Measurements from ENCODE around the gene IL21R. TPM values are rescaled to one million over a fixed set of nuclear protein-coding genes. Genes with fewer than 3 reads are reported as not detected.
A peak's percentile ranks its signal among the peaks of the same experiment; 100 is the strongest.

IL21R gene
- total RNA-seq, 1 donor from 2014 or later, result 0.52 TPM

GRCh38 chr16:27468941-27469531, 67.1 kb downstream of the IL21R start:
- Histone ChIP-seq H3K27ac (ENCODE audit: low read depth, low read length) (no peak overlapping the region), H3K27me3 (ENCODE audit: control insufficient read depth in 3 of 3, insufficient read depth in 3 of 3, low read length in 3 of 3) (no peaks in the 10 kb centered on the region), H3K9me3 (ENCODE audit: control insufficient read depth in 3 of 3, low read length in 3 of 3) (no peaks in the 10 kb centered on the region), H3K4me1 (ENCODE audit: control insufficient read depth in 3 of 3, insufficient read depth in 3 of 3, low read length in 3 of 3) (peaks cover 9 to 13% (median 10%) of the 10 kb centered on the region in 3 donors), H3K9ac (ENCODE audit: low read depth in 1 of 3, low read length in 3 of 3) (no peak overlapping the region), H3K36me3 (ENCODE audit: control insufficient read depth in 3 of 3, insufficient read depth in 3 of 3, low read length in 3 of 3) (peaks cover 80 to 97% (median 96%) of the 10 kb centered on the region in 3 donors), H3K4me3 (ENCODE audit: low read length in 3 of 3) (no peak overlapping the region)

DNA sequence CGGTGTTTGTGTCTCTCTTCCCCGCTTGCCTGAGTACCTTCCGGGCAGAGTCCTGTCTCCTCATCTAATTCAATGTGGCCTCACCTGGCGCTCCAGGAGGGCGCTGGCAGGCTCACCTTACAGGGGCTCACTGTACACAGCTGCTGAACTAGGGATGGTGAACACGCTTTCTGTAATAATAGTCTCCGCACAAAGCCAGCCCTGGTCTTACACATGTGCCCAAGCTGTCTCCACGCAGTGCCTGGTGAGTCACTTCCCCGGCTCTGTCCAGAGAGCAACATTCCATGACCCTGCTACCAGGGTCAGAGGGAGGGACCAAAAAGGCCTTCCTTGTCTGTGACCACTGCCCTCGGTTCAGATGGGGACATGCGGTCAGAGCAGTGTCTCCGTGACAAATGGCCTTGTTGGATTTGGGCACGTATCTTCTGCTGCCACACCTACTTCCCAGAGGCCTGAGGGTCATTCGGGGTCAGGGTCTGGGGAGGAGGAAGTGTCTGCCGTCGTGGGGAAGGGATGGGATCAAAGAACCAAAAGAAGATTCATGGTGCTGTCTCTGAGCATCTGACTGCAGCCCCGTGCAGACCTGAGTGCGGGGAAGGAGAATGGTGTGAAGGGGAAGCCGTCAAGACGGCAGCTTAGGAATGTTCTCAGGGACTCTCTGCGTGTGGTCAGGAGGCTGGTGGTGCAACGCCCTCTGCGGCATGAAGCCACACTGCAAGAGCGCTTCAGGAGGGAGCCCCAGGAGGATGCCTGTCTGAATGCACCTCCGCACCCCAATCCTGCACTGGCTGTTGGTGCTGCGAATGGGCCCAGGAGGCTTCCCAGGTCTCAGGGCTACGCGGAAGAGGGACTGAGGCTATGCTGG, 68.8 kb downstream of the IL21R start:
- Histone ChIP-seq H3K27me3 (ENCODE audit: control insufficient read depth in 3 of 3, insufficient read depth in 3 of 3, low read length in 3 of 3) (no peaks in the 10 kb centered on the region), H3K4me3 (ENCODE audit: low read length in 3 of 3) (no peak overlapping the region), H3K36me3 (ENCODE audit: control insufficient read depth in 3 of 3, insufficient read depth in 3 of 3, low read length in 3 of 3) (peaks cover 78 to 98% (median 96%) of the 10 kb centered on the region in 3 donors), H3K9me3 (ENCODE audit: control insufficient read depth in 3 of 3, low read length in 3 of 3) (no peaks in the 10 kb centered on the region), H3K27ac (ENCODE audit: low read depth, low read length) (peak overlapping the region; percentile 4), H3K9ac (ENCODE audit: low read depth in 1 of 3, low read length in 3 of 3) (peak overlapping the region in 1 of 3 donors; percentile 45), H3K4me1 (ENCODE audit: control insufficient read depth in 3 of 3, insufficient read depth in 3 of 3, low read length in 3 of 3) (peaks cover 9 to 13% (median 10%) of the 10 kb centered on the region in 3 donors)

DNA sequence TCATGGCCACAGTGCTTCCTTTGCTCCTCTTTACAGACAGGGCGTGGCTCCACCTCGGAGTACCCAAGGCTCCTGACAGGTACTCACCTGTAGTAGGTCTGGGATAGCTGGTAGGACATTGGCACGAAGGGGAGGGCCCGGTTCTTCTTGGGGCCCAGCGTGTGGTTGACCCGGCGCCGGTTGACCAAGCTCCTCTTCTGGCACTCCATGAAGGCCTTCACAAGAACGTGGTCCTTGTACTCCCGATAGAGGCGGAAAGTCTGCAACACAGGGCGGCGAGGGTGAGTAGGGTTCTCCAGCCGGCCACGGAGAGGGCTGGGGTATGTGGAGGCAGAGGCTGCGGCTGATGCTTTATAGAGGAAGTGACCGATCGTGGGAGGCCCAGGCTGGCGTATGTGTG, 69.7 kb downstream of the IL21R start:
- Histone ChIP-seq H3K4me3 (ENCODE audit: low read length in 3 of 3) (no peak overlapping the region), H3K27ac (ENCODE audit: low read depth, low read length) (no peak overlapping the region), H3K36me3 (ENCODE audit: control insufficient read depth in 3 of 3, insufficient read depth in 3 of 3, low read length in 3 of 3) (peaks cover 84 to 99% (median 96%) of the 10 kb centered on the region in 3 donors), H3K4me1 (ENCODE audit: control insufficient read depth in 3 of 3, insufficient read depth in 3 of 3, low read length in 3 of 3) (peaks cover 9 to 13% (median 10%) of the 10 kb centered on the region in 3 donors), H3K9ac (ENCODE audit: low read depth in 1 of 3, low read length in 3 of 3) (no peak overlapping the region), H3K9me3 (ENCODE audit: control insufficient read depth in 3 of 3, low read length in 3 of 3) (no peaks in the 10 kb centered on the region), H3K27me3 (ENCODE audit: control insufficient read depth in 3 of 3, insufficient read depth in 3 of 3, low read length in 3 of 3) (no peaks in the 10 kb centered on the region)

GRCh38 chr16:27472091-27473020, 70.4 kb downstream of the IL21R start:
- Histone ChIP-seq H3K27me3 (ENCODE audit: control insufficient read depth in 3 of 3, insufficient read depth in 3 of 3, low read length in 3 of 3) (no peaks in the 10 kb centered on the region), H3K27ac (ENCODE audit: low read depth, low read length) (no peak overlapping the region), H3K4me3 (ENCODE audit: low read length in 3 of 3) (no peak overlapping the region), H3K9me3 (ENCODE audit: control insufficient read depth in 3 of 3, low read length in 3 of 3) (no peaks in the 10 kb centered on the region), H3K9ac (ENCODE audit: low read depth in 1 of 3, low read length in 3 of 3) (peak overlapping the region in 1 of 3 donors; percentile 11), H3K4me1 (ENCODE audit: control insufficient read depth in 3 of 3, insufficient read depth in 3 of 3, low read length in 3 of 3) (peaks cover 9 to 13% (median 10%) of the 10 kb centered on the region in 3 donors), H3K36me3 (ENCODE audit: control insufficient read depth in 3 of 3, insufficient read depth in 3 of 3, low read length in 3 of 3) (peaks cover 83 to 97% (median 95%) of the 10 kb centered on the region in 3 donors)

GRCh38 chr16:27473101-27473900, 71.3 kb downstream of the IL21R start:
- peaks cover 87 to 97% (median 90%) of the 10 kb centered on the region in 3 donors for H3K36me3 ChIP-seq (ENCODE audit: control insufficient read depth in 3 of 3, insufficient read depth in 3 of 3, low read length in 3 of 3)

GRCh38 chr16:27474041-27474440, 72.1 kb downstream of the IL21R start:
- Histone ChIP-seq H3K9ac (ENCODE audit: low read depth in 1 of 3, low read length in 3 of 3) (no peak overlapping the region), H3K36me3 (ENCODE audit: control insufficient read depth in 3 of 3, insufficient read depth in 3 of 3, low read length in 3 of 3) (peaks cover 86 to 92% (median 91%) of the 10 kb centered on the region in 3 donors), H3K4me1 (ENCODE audit: control insufficient read depth in 3 of 3, insufficient read depth in 3 of 3, low read length in 3 of 3) (peaks cover 9 to 13% (median 10%) of the 10 kb centered on the region in 3 donors), H3K4me3 (ENCODE audit: low read length in 3 of 3) (no peak overlapping the region), H3K27me3 (ENCODE audit: control insufficient read depth in 3 of 3, insufficient read depth in 3 of 3, low read length in 3 of 3) (no peaks in the 10 kb centered on the region), H3K9me3 (ENCODE audit: control insufficient read depth in 3 of 3, low read length in 3 of 3) (no peaks in the 10 kb centered on the region), H3K27ac (ENCODE audit: low read depth, low read length) (no peak overlapping the region)

More at GRCh38 chr16:27473101-27473900, 71.3 kb downstream of the IL21R start:
- no peak overlapping the region for H3K4me3 ChIP-seq (ENCODE audit: low read length in 3 of 3)
- H3K9ac ChIP-seq (ENCODE audit: low read depth in 1 of 3, low read length in 3 of 3), result no peak overlapping the region
- no peaks in the 10 kb centered on the region for H3K9me3 ChIP-seq (ENCODE audit: control insufficient read depth in 3 of 3, low read length in 3 of 3)
- peaks cover 9 to 13% (median 10%) of the 10 kb centered on the region in 3 donors for H3K4me1 ChIP-seq (ENCODE audit: control insufficient read depth in 3 of 3, insufficient read depth in 3 of 3, low read length in 3 of 3)
- no peak overlapping the region for H3K27ac ChIP-seq (ENCODE audit: low read depth, low read length)
- no peaks in the 10 kb centered on the region for H3K27me3 ChIP-seq (ENCODE audit: control insufficient read depth in 3 of 3, insufficient read depth in 3 of 3, low read length in 3 of 3)

- no peak overlapping the region for H3K9ac ChIP-seq (ENCODE audit: low read depth in 1 of 3, low read length in 3 of 3)
- no peaks in the 10 kb centered on the region for H3K27me3 ChIP-seq (ENCODE audit: control insufficient read depth in 3 of 3, insufficient read depth in 3 of 3, low read length in 3 of 3)
- H3K4me1 ChIP-seq (ENCODE audit: control insufficient read depth in 3 of 3, insufficient read depth in 3 of 3, low read length in 3 of 3), result peaks cover 9 to 14% (median 13%) of the 10 kb centered on the region in 3 donors
- H3K27ac ChIP-seq (ENCODE audit: low read depth, low read length), result no peak overlapping the region
- peaks cover 77 to 86% (median 83%) of the 10 kb centered on the region in 3 donors for H3K36me3 ChIP-seq (ENCODE audit: control insufficient read depth in 3 of 3, insufficient read depth in 3 of 3, low read length in 3 of 3)
- H3K4me3 ChIP-seq (ENCODE audit: low read length in 3 of 3), result no peak overlapping the region
- no peaks in the 10 kb centered on the region for H3K9me3 ChIP-seq (ENCODE audit: control insufficient read depth in 3 of 3, low read length in 3 of 3)
These were observed 72.9 kb downstream of the IL21R start for GRCh38 chr16:27474921-27475320.

DNA sequence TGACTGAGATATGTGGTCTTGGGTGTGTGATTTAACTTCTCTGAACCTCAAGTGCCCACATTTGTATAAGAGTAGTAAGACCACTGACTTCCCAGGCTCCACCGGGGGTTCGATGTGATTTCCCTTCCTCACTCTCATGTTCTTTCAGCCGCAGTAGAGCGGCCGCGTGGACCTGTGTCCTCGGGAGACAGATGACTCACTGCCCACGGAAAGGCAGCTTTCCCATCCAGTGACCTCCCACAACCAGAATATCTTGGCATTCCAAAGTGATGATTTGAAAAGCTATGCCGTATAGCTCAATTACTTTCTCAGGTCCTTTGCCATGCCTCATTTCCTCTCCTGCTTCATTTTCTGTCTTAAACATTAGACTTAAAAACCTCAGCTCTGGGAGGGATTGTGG, 73.6 kb downstream of the IL21R start:
- peaks cover 6 to 10% (median 8%) of the 10 kb centered on the region in 3 donors for H3K4me1 ChIP-seq (ENCODE audit: control insufficient read depth in 3 of 3, insufficient read depth in 3 of 3, low read length in 3 of 3)
- no peaks in the 10 kb centered on the region for H3K27me3 ChIP-seq (ENCODE audit: control insufficient read depth in 3 of 3, insufficient read depth in 3 of 3, low read length in 3 of 3)
- H3K4me3 ChIP-seq (ENCODE audit: low read length in 3 of 3), result no peak overlapping the region
- no peaks in the 10 kb centered on the region for H3K9me3 ChIP-seq (ENCODE audit: control insufficient read depth in 3 of 3, low read length in 3 of 3)
- no peak overlapping the region for H3K9ac ChIP-seq (ENCODE audit: low read depth in 1 of 3, low read length in 3 of 3)
- H3K36me3 ChIP-seq (ENCODE audit: control insufficient read depth in 3 of 3, insufficient read depth in 3 of 3, low read length in 3 of 3), result peaks cover 71 to 86% (median 81%) of the 10 kb centered on the region in 3 donors
- no peak overlapping the region for H3K27ac ChIP-seq (ENCODE audit: low read depth, low read length)

DNA sequence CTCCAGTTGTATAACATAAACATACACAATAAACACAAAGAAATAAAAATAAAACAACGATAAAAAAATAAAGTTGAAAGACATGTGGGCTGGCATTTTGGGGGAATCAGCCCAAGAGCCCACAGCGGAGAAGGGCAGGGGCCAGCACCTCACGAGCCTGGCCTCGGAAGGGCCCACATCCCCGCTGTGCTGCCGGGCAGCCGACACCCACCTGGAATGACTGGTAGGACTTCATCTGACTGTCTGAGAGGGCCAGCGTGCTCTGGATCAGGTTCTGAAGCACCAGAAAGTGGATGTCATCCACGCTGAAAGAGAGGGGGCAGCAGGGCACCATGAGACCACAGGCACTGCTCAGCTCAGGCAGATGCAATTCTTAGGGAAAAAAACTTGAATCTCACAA, 74.3 kb downstream of the IL21R start:
- H3K27ac ChIP-seq (ENCODE audit: low read depth, low read length), result no peak overlapping the region
- no peak overlapping the region for H3K9ac ChIP-seq (ENCODE audit: low read depth in 1 of 3, low read length in 3 of 3)
- peaks cover 70 to 86% (median 81%) of the 10 kb centered on the region in 3 donors for H3K36me3 ChIP-seq (ENCODE audit: control insufficient read depth in 3 of 3, insufficient read depth in 3 of 3, low read length in 3 of 3)
- no peak overlapping the region for H3K4me3 ChIP-seq (ENCODE audit: low read length in 3 of 3)
- H3K27me3 ChIP-seq (ENCODE audit: control insufficient read depth in 3 of 3, insufficient read depth in 3 of 3, low read length in 3 of 3), result no peaks in the 10 kb centered on the region
- peaks cover 0 to 5% (median 1%) of the 10 kb centered on the region in 3 donors for H3K4me1 ChIP-seq (ENCODE audit: control insufficient read depth in 3 of 3, insufficient read depth in 3 of 3, low read length in 3 of 3)
- no peaks in the 10 kb centered on the region for H3K9me3 ChIP-seq (ENCODE audit: control insufficient read depth in 3 of 3, low read length in 3 of 3)
